ENCODE measurements around the gene ACVRL1. TPM values are rescaled to one million over a fixed set of nuclear protein-coding genes. Genes with fewer than 3 reads are reported as not detected.

The ACVRL1 gene
- total RNA-seq, 1 experiment from 2014 or later: not detected

DNA sequence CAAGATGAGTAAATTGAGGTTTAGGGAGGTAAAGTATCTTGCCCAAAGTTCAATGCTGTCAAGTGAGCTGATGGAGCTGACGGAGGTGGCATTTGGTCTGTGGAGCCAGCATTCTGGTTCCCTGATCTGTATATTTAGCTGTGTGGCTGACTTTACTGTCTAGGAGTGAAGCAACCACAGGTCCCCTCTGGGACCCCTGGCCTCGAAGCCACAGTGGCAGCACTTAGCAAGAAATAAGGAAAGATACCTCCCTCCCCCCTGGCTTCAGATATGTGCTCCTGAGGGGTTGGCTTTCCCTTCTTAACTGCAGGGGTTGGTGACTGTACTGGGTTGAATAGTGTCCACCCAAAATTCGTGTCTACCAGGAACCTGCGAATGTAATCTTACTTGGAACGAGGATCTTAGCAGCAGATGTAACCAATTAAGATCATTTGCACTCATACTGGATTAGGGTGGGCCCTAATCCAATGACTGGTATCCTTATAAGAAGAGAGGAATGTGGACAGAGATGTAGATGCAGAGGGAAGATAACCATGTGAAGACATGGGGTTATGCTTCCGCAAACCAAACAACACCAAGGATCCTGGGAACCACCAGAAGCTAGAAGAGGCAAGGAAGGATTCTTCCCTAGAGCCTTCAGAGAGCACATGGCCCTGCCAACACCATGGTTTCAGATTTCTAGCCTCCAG lies 42.2 kb downstream of the ACVRL1 start:
- BruUV-seq (replicated peaks): no TSS peak

DNA sequence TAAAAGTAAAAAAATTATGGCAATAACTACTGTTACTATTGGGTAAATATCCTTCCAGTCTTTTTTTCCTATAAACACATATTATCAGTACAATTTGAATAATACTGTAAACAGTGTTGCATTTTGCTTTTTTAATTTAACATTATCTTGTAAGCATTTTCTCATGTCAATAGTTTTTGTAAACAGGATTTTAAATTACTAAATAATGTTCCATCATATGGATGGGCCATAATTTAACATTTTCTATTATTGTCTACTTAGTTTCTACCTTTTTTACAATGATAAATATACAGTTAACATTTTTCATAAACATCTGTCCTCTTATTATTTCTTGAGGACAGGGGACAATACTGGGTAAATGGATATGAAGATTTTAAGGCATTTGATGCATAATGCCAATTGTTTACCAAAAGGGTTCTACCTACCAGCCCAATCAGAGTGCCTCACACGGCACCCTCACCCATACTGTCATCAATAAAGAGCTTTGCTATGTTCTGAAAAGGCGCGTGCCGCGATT lies 43.4 kb downstream of the ACVRL1 start:
- TF ChIP-seq CTCF (IDR thresholded peaks at IDR 0.05; ENCODE audit: insufficient read depth in 1 of 2, low read depth in 1 of 2, low read length in 1 of 2, severe bottlenecking in 1 of 2, unreplicated experiment in 1 of 2): no peak
- H3K4me1 Mint-ChIP-seq (ENCODE audit: low read depth, unreplicated experiment): peaks cover 28% of the 10 kb centered on the region

More for the DNA sequence above, 42.2 kb downstream of the ACVRL1 start:
- Histone ChIP-seq H3K4me1 (peaks cover 10% of the 10 kb centered on the region), H3K4me3 (ENCODE audit: low read depth, low read length) (no peak overlapping the region), H3K27me3 (replicated peaks; ENCODE audit: control insufficient read depth, insufficient read depth, low read length) (no peaks in the 10 kb centered on the region), H3K36me3 (ENCODE audit: control insufficient read depth, insufficient read depth, low read length) (no peaks in the 10 kb centered on the region), H3K9me3 (peaks cover 9% of the 10 kb centered on the region)
- ChIA-PET CTCF (interaction anchor here (0.7 to 1.1 kb wide), 2 partner anchors 21 to 31 kb away, joined by 3 read pairs; no protein-coding TSS in a partner anchor), POLR2A (no interaction called here)
- TF ChIP-seq CTCF (IDR thresholded peaks at IDR 0.05; ENCODE audit: insufficient read depth in 1 of 2, low read depth in 1 of 2, low read length in 1 of 2, severe bottlenecking in 1 of 2, unreplicated experiment in 1 of 2): no peak
- no peaks in the 10 kb centered on the region for H3K27me3 Mint-ChIP-seq (ENCODE audit: insufficient read depth, unreplicated experiment)
- peaks cover 15% of the 10 kb centered on the region for H3K36me3 Mint-ChIP-seq (ENCODE audit: insufficient read depth, unreplicated experiment)
- intact Hi-C loops (cut with micrococcal nuclease; ENCODE audit: unreplicated experiment): no loop called here
- DNase-seq: no peak
- H3K4me3 Mint-ChIP-seq (ENCODE audit: unreplicated experiment): peak overlapping the region; percentile 38
- H3K4me1 Mint-ChIP-seq (ENCODE audit: low read depth, unreplicated experiment): peaks cover 16% of the 10 kb centered on the region
- H3K27ac Mint-ChIP-seq (ENCODE audit: unreplicated experiment): no peak overlapping the region
- peaks cover 11% of the 10 kb centered on the region for H3K9me3 Mint-ChIP-seq (ENCODE audit: unreplicated experiment)

GRCh38 chr12:51951199-51951842 lies 44.0 kb downstream of the ACVRL1 start, which contains the start of gene ACVR1B:
Gene ACVR1B (plus strand): TSS chr12:51951699. CDS start chr12:51951744, 45 bp downstream.
- peaks cover 15% of the 10 kb centered on the region for H3K36me3 Mint-ChIP-seq (ENCODE audit: insufficient read depth, unreplicated experiment)
- H3K4me3 Mint-ChIP-seq (ENCODE audit: unreplicated experiment): peak within 1 kb of the TSS; percentile 87
- POLR2A ChIA-PET: interaction anchor here (0.5 to 0.9 kb wide), 3 partner anchors 11 to 33 kb away, joined by 3 to 8 read pairs (median 4); no protein-coding TSS in a partner anchor
- peaks cover 33% of the 10 kb centered on the region for H3K4me1 Mint-ChIP-seq (ENCODE audit: low read depth, unreplicated experiment)
- peak; percentile 93 to 94 for DNase-seq
- BruUV-seq (replicated peaks): no TSS peak
- Histone ChIP-seq H3K4me3 (ENCODE audit: low read depth, low read length) (peak within 1 kb of the TSS; percentile 72), H3K4me1 (peaks cover 28% of the 10 kb centered on the region), H3K27me3 (replicated peaks; ENCODE audit: control insufficient read depth, insufficient read depth, low read length) (no peaks in the 10 kb centered on the region), H3K36me3 (ENCODE audit: control insufficient read depth, insufficient read depth, low read length) (no peaks in the 10 kb centered on the region), H3K9me3 (no peaks in the 10 kb centered on the region)
- CTCF ChIA-PET: interaction anchor here (1.4 kb wide), 1 partner anchor 74 kb away, joined by 6 read pairs; no protein-coding TSS in a partner anchor
- intact Hi-C loops (cut with micrococcal nuclease; ENCODE audit: unreplicated experiment): loop anchor here (1.0 kb wide), 2 partner anchors 10 to 25 kb away; no protein-coding TSS in a partner anchor
- H3K27ac Mint-ChIP-seq (ENCODE audit: unreplicated experiment): peak within 1 kb of the TSS; percentile 78
- no peak for TF ChIP-seq CTCF (IDR thresholded peaks at IDR 0.05; ENCODE audit: insufficient read depth in 1 of 2, low read depth in 1 of 2, low read length in 1 of 2, severe bottlenecking in 1 of 2, unreplicated experiment in 1 of 2)
- H3K27me3 Mint-ChIP-seq (ENCODE audit: insufficient read depth, unreplicated experiment): no peaks in the 10 kb centered on the region
- H3K9me3 Mint-ChIP-seq (ENCODE audit: unreplicated experiment): no peaks in the 10 kb centered on the region

More for the DNA sequence above, 43.4 kb downstream of the ACVRL1 start:
- intact Hi-C loops (cut with micrococcal nuclease; ENCODE audit: unreplicated experiment): loop anchor here (1.0 kb wide), 2 partner anchors 11 to 24 kb away; no protein-coding TSS in a partner anchor
- Histone ChIP-seq H3K9me3 (no peaks in the 10 kb centered on the region), H3K4me1 (peaks cover 22% of the 10 kb centered on the region), H3K4me3 (ENCODE audit: low read depth, low read length) (peak overlapping the region; percentile 61), H3K27me3 (replicated peaks; ENCODE audit: control insufficient read depth, insufficient read depth, low read length) (no peaks in the 10 kb centered on the region), H3K36me3 (ENCODE audit: control insufficient read depth, insufficient read depth, low read length) (no peaks in the 10 kb centered on the region)
- DNase-seq: no peak
- POLR2A ChIA-PET: no interaction called here
- H3K27ac Mint-ChIP-seq (ENCODE audit: unreplicated experiment): peak overlapping the region; percentile 59
- CTCF ChIA-PET: interaction anchor here (1.4 kb wide), 1 partner anchor 75 kb away, joined by 6 read pairs; no protein-coding TSS in a partner anchor
- BruUV-seq (replicated peaks): TSS peak; percentile 31
- H3K4me3 Mint-ChIP-seq (ENCODE audit: unreplicated experiment): peak overlapping the region; percentile 87
- H3K27me3 Mint-ChIP-seq (ENCODE audit: insufficient read depth, unreplicated experiment): no peaks in the 10 kb centered on the region
- no peaks in the 10 kb centered on the region for H3K9me3 Mint-ChIP-seq (ENCODE audit: unreplicated experiment)
- H3K36me3 Mint-ChIP-seq (ENCODE audit: insufficient read depth, unreplicated experiment): peaks cover 15% of the 10 kb centered on the region
